HepG2 (cell line): Measurements from ENCODE around the gene ARHGAP19. TPM values are rescaled to one million over a fixed set of nuclear protein-coding genes. Genes with fewer than 3 reads are reported as not detected.
"Not testable (repeated sequence)": the region's sequence is repeated elsewhere in the genome, so short reads cannot be mapped to it uniquely, and the experiment has no call there.

ENCODE experiments used
- ATAC-seq: fragments of 200-7000 bp; cut with Tn5 transposase; 3 replicates; pipeline ENCODE4 v1.9.1; 2020; ENCODE audit warnings: mild to moderate bottlenecking, moderate library complexity
- BruUV-seq: library from RNA; stranded (reverse); fragments of 400-500 nt; replicated peaks from 2 replicates; lab custom pipeline; 2021; lab: Mats Ljungman, UMichigan
- CTCF ChIA-PET: fragments of 300-600 bp; formaldehyde crosslinking; extraction: SDS; loops from one replicate; lab custom pipeline; 2021; ENCODE audit warnings: low total read pairs, inconsistent platforms, low intra/inter-chr PET ratio; lab: Yijun Ruan, JAX
- POLR2A ChIA-PET: fragments of 350-600 bp; sonication (Branson Sonifier 250); formaldehyde crosslinking; loops from one replicate; lab custom pipeline; 2020; ENCODE audit warnings: antibody characterized with exemption, inconsistent platforms; lab: Yijun Ruan, JAX
- DNase-seq: peaks from one replicate; pipeline ENCODE4 v3.0.0-alpha.2; 2015; ENCODE audit warnings: low spot score
- FAIRE-seq: peaks from 3 replicates; lab custom pipeline; 2011; peaks lifted over from hg19 to GRCh38; lab: Jason Lieb, UNC
- H2AFZ ChIP-seq: one replicate; pipeline ENCODE4 v1.6.1; 2011; ENCODE audit warnings: low read length, inconsistent platforms
- H3K27ac ChIP-seq: fragments of 300-600 bp; 3 replicates; pipeline ENCODE4 v1.8.0; 2011; ENCODE audit warnings: mixed run types, mild to moderate bottlenecking, mixed read lengths, low read length, inconsistent platforms; ENCODE audit not compliant: insufficient read depth; ENCODE audit errors: extremely low read length
- H3K27me3 ChIP-seq, 2 experiments: fragments of 200-600 bp in 1 of 2; 2 replicates in 1 of 2; 3 replicates in 1 of 2; pipeline versions ENCODE4 v1.6.0 to v1.8.0; 2011; ENCODE audit warnings: low read length in 2 of 2, mild to moderate bottlenecking in 2 of 2, moderate library complexity in 2 of 2, inconsistent platforms in 1 of 2; ENCODE audit not compliant: insufficient read depth in 2 of 2, control insufficient read depth in 1 of 2
- H3K36me3 ChIP-seq, 2 experiments: fragments of 200-600 bp in 1 of 2; replicated peaks in 1 of 2; 2 replicates in 1 of 2; 3 replicates in 1 of 2; pipeline versions ENCODE4 v1.5.1 to v1.8.0; 2011; ENCODE audit warnings: low read length in 2 of 2, inconsistent platforms in 1 of 2; ENCODE audit not compliant: insufficient read depth in 2 of 2, control insufficient read depth in 1 of 2
- H3K4me1 ChIP-seq: 2 replicates; pipeline ENCODE4 v1.5.1; 2012; ENCODE audit warnings: low read length, inconsistent platforms; ENCODE audit not compliant: insufficient read depth
- H3K4me2 ChIP-seq: 2 replicates; pipeline ENCODE4 v1.6.0; 2011; ENCODE audit warnings: low read depth, low read length, inconsistent platforms
- H3K4me3 ChIP-seq, 3 experiments: fragments of 200-600 bp in 1 of 3; sonication (generic), shearing (Covaris generic) in 1 of 3; replicated peaks in 1 of 3; 2 replicates each; pipeline ENCODE4 v1.5.1; 2011 to 2016; ENCODE audit warnings: low read length in 3 of 3, inconsistent platforms in 2 of 3, low read depth in 2 of 3, mild to moderate bottlenecking in 2 of 3, control low read depth in 1 of 3, mixed read lengths in 1 of 3; ENCODE audit not compliant: insufficient read depth in 1 of 3
- H3K79me2 ChIP-seq: one replicate; pipeline ENCODE4 v1.6.1; 2011; ENCODE audit warnings: low read length, inconsistent platforms; ENCODE audit not compliant: insufficient read depth
- H3K9ac ChIP-seq: 2 replicates; pipeline ENCODE4 v1.6.0; 2011; ENCODE audit warnings: mild to moderate bottlenecking, low read depth, low read length, inconsistent platforms; ENCODE audit not compliant: insufficient read depth
- H3K9me3 ChIP-seq: 2 replicates; pipeline ENCODE4 v1.5.1; 2012; ENCODE audit warnings: mild to moderate bottlenecking, low read length
- H4K20me1 ChIP-seq: 2 replicates; pipeline ENCODE4 v1.6.0; 2011; ENCODE audit warnings: inconsistent platforms, mild to moderate bottlenecking, low read length, moderate library complexity; ENCODE audit not compliant: insufficient read depth
- ATF2 ChIP-seq: sonication (generic); formaldehyde crosslinking; IDR thresholded peaks from 2 replicates; pipeline ENCODE4 v1.4.0; 2020; ENCODE audit warnings: missing genetic modification reagents
- FOSL1 ChIP-seq: sonication (generic); formaldehyde crosslinking; IDR thresholded peaks from 2 replicates; pipeline ENCODE4 v1.9.0; 2021; ENCODE audit warnings: missing genetic modification reagents, borderline replicate concordance
- FUBP1 ChIP-seq: sonication (generic); formaldehyde crosslinking; IDR thresholded peaks from 2 replicates; pipeline ENCODE4 v1.5.1; 2020; ENCODE audit warnings: missing genetic modification reagents, mild to moderate bottlenecking, borderline replicate concordance
- HMG20A ChIP-seq: IDR thresholded peaks from 2 replicates; pipeline ENCODE4 v1.6.1; 2016; ENCODE audit warnings: borderline replicate concordance
- KDM2A ChIP-seq: sonication (generic); formaldehyde crosslinking; IDR thresholded peaks from 2 replicates; pipeline ENCODE4 v1.4.0; 2020; ENCODE audit warnings: low read depth, missing genetic modification reagents, borderline replicate concordance
- MLLT10 ChIP-seq: sonication (generic); formaldehyde crosslinking; IDR thresholded peaks from 2 replicates; pipeline ENCODE4 v1.4.0; 2020; ENCODE audit warnings: missing genetic modification reagents
- TRAFD1 ChIP-seq: sonication (generic); formaldehyde crosslinking; IDR thresholded peaks from 2 replicates; pipeline ENCODE4 v1.5.1; 2020; ENCODE audit warnings: missing genetic modification reagents, mild to moderate bottlenecking, borderline replicate concordance
- ZMAT5 ChIP-seq: sonication (generic); formaldehyde crosslinking; IDR thresholded peaks from 2 replicates; pipeline ENCODE4 v1.5.0; 2020; ENCODE audit warnings: mild to moderate bottlenecking, low read depth, missing genetic modification reagents, borderline replicate concordance
- ZNF121 ChIP-seq: sonication (generic); formaldehyde crosslinking; IDR thresholded peaks from 2 replicates; pipeline ENCODE4 v1.5.0; 2020; ENCODE audit warnings: mild to moderate bottlenecking, missing genetic modification reagents
- ZNF292 ChIP-seq: sonication (generic); formaldehyde crosslinking; IDR thresholded peaks from 2 replicates; pipeline ENCODE4 v1.8.1; 2022; ENCODE audit warnings: mild to moderate bottlenecking, low read depth, missing genetic modification reagents, borderline replicate concordance
- ZNF878 ChIP-seq: sonication (generic); formaldehyde crosslinking; IDR thresholded peaks from 2 replicates; pipeline ENCODE4 v1.8.1; 2023; ENCODE audit warnings: mild to moderate bottlenecking, missing genetic modification reagents, moderate library complexity
- WGBS: methylation state at CpG from one replicate; pipeline ENCODE4 v1.1.6; 2017; ENCODE audit warnings: low lambda C conversion rate; 5-methylcytosine and 5-hydroxymethylcytosine counted together
- in situ Hi-C: cut with HindIII; loops from 2 replicates; pipeline ENCODE4 v1.10.0; 2017; ENCODE audit warnings: low pct_unique_long_range_greater_than_20kb; ENCODE audit not compliant: extremely low pct_ligation_motif_present
- intact Hi-C: fragments of 100-400 bp; cut with micrococcal nuclease; formaldehyde crosslinking; loops from one replicate; pipeline ENCODE4 v1.10.0; 2022; ENCODE audit not compliant: unreplicated experiment
- polyA plus RNA-seq, 8 experiments: library from polyadenylated mRNA; depleted of rRNA in 3 of 8; stranded (reverse) in 7 of 8; unstranded in 1 of 8; fragments of >200 nt; fragmentation: Illumina TruSeq in 4 of 8; extraction: Trizol in 4 of 8; gene quantifications; 2 replicates each; pipeline versions ENCODE4 v1.2.1 to v1.2.3, GENCODE V29; 2011 to 2016; ENCODE audit warnings: low read depth in 4 of 8, missing spikeins in 1 of 8, mixed read lengths in 1 of 8; ENCODE audit not compliant: insufficient read depth in 1 of 8
- total RNA-seq, 5 experiments: library from RNA; depleted of rRNA; stranded (reverse); fragments of >200 nt; fragmentation: Illumina TruSeq; extraction: Trizol; gene quantifications; 2 replicates each; pipeline ENCODE4 v1.2.3, GENCODE V29; 2016; ENCODE audit warnings: low read depth in 1 of 5

The ARHGAP19 gene
- total and polyA plus RNA-seq, 2 of the 13 experiments (the other 11 are each of a cell fraction or from before 2014, with no cell fraction given): 7.6 to 10.0 TPM

GRCh38 chr10:97265095-97265494, 27.3 kb downstream of the ARHGAP19 start:
- H3K4me1 ChIP-seq, POLR2A ChIA-PET, H3K9ac ChIP-seq, FAIRE-seq, ATAC-seq, intact Hi-C loops, DNase-seq, H2AFZ ChIP-seq, H3K79me2 ChIP-seq, H4K20me1 ChIP-seq, H3K36me3 ChIP-seq, H3K9me3 ChIP-seq, H3K4me2 ChIP-seq, in situ Hi-C loops, H3K4me3 ChIP-seq, H3K27me3 ChIP-seq, BruUV-seq, CTCF ChIA-PET, H3K27ac ChIP-seq: not testable (repeated sequence)
- 95% methylated on average over 3 of the region's 3 CpGs for WGBS
- 0 out of 2 replicates have a peak, but pooled peaks have one; percentile 30 for TF ChIP-seq ZNF121 (CRISPR knock-in tag)

- ATAC-seq (no peak), DNase-seq (no peak), FAIRE-seq (no peak)
- H3K36me3 ChIP-seq: peaks cover 0 to 8% of the 10 kb centered on the region in 2 experiments; a peak in 1 of 5 replicates
- H3K4me3 ChIP-seq: no peak overlapping the region
- no peak overlapping the region for H3K9ac ChIP-seq
- ChIA-PET CTCF (no interaction called here), POLR2A (no interaction called here)
- in situ Hi-C loops (no loop called here), intact Hi-C loops (no loop called here)
- H2AFZ ChIP-seq: no peak overlapping the region
- BruUV-seq: no TSS peak
- 81% methylated on average over 5 of the region's 5 CpGs for WGBS
- H3K27ac ChIP-seq: no peak overlapping the region
- H4K20me1 ChIP-seq: no peaks in the 10 kb centered on the region
- no peak overlapping the region for H3K4me2 ChIP-seq
- no peaks in the 10 kb centered on the region for H3K79me2 ChIP-seq
- no peaks in the 10 kb centered on the region for H3K9me3 ChIP-seq
- H3K27me3 ChIP-seq: no peaks in the 10 kb centered on the region
- H3K4me1 ChIP-seq: peaks cover 16% of the 10 kb centered on the region
- TF ChIP-seq TRAFD1: no peak
- no peak for TF ChIP-seq FOSL1 (CRISPR knock-in tag)
- no peak for TF ChIP-seq ZNF878
- TF ChIP-seq FUBP1 (CRISPR knock-in tag): no peak
- TF ChIP-seq ZMAT5: no peak
- TF ChIP-seq ATF2 (CRISPR knock-in tag): no peak
- TF ChIP-seq MLLT10 (CRISPR knock-in tag): no peak
- TF ChIP-seq HMG20A (CRISPR knock-in tag): no peak
- TF ChIP-seq KDM2A: no peak
- no peak for TF ChIP-seq ZNF292 (CRISPR knock-in tag)
Measured at GRCh38 chr10:97263971-97264370, 28.5 kb downstream of the ARHGAP19 start.
